Renal pelvis (tissue), 4 donors: ENCODE data around the gene KSR1. TPM values are rescaled to one million over a fixed set of nuclear protein-coding genes. Genes with fewer than 3 reads are reported as not detected.
A peak's percentile ranks its signal among the peaks of the same experiment; 100 is the strongest.
"Not testable (repeated sequence)": the region's sequence is repeated elsewhere in the genome, so short reads cannot be mapped to it uniquely, and the experiment has no call there.

Source experiments
- DNase-seq: peaks from one replicate; pipeline ENCODE4 v3.0.0-alpha.2; 2013
- polyA plus RNA-seq, 3 donors: library from polyadenylated mRNA; unstranded; fragments of 120-200 nt; gene quantifications; one replicate each; pipeline ENCODE4 v1.2.1, GENCODE V29; 2013; ENCODE audit not compliant: insufficient read length in 3 of 3

Gene KSR1
- polyA plus RNA-seq, 3 donors, result 44.8 to 79.0 (median 77.5) TPM

DNA sequence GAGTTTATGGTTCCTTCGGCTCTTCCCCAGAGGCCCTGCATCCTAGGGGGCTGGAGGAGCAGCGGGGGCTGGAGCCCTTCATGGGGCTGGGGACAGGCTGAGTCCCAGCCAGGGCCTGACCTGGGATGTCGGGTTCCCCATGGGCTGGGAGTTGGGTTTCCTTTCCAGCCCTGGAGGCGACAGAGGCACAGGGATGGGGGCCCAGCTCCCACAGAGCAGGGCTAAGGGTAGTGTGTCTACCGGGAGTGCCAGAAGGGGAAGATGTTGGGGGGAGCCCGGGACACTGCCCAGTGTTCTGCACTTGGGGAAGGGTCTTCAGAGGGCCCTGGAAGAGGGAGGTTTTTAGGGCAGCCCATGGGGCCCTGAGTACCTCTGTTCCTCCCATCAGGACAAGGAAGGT lies 30.7 kb upstream of the KSR1 start:
- DNase-seq, result not testable (repeated sequence)

DNA sequence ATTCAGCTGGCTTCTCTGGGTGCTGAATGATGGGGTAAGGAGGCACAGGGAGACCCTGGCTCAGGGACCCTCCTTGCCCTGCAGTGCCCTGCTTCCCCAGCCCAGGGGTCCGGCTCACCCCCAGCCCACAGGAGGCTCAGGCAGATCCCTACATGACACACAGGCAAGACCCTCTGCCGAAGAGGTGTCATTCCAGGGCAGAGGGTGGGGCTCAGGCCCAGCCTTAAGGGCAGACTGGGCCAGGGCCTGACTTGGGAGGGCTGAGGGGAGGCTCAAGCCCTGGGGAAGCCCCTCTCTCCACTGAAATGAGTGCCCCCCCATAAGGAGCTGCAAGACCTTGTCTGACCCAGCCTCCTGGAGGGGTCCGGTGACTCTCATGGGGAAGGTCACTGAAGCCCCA lies 30.3 kb upstream of the KSR1 start:
- DNase-seq, result no peak

DNA sequence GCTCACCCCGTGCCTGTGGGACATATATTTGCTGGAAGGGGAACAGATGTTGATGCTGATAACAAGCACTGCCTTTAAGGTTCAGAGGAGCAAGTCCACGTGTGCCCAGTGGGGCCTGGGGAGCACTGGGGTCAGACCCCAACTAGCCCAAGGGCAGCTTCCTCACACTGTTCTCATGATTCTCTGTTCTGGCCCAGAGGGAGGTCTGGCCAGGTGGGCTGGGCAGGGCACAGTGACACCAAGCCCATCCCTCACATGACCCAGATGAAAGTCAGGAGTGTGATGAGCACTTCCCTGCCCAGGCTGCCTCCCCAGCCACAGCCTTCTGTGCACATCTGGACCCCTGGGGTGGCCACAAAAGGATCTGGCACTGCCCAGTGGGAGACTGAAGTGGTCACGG lies 29.8 kb upstream of the KSR1 start:
- not testable (repeated sequence) for DNase-seq

DNA sequence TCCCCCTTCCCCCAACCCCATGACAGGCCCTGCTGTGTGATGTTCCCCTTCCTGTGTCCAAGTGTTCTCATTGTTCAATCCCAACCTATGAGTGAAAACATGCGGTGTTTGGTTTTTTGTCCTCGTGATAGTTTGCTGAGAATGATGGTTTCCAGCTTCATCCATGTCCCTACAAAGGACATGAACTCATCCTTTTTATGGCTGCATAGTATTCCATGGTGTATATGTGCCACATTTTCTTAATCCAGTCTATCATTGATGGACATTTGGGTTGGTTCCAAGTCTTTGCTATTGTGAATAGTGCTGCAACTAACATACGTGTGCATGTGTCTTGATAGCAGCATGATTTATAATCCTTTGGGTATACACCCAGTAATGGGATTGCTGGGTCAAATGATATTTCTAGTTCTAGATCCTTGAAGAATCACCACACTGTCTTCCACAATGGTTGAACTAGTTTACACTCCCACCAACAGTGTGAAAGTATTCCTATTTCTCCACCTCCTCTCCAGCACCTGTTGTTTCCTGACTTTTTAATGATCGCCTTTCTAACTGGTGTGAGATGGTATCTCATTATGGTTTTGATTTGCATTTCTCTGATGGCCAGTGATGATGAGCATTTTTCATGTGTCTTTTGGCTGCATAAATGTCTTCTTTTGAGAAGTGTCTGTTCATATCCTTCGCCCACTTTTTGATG lies 28.9 kb upstream of the KSR1 start:
- DNase-seq, result not testable (repeated sequence)

DNA sequence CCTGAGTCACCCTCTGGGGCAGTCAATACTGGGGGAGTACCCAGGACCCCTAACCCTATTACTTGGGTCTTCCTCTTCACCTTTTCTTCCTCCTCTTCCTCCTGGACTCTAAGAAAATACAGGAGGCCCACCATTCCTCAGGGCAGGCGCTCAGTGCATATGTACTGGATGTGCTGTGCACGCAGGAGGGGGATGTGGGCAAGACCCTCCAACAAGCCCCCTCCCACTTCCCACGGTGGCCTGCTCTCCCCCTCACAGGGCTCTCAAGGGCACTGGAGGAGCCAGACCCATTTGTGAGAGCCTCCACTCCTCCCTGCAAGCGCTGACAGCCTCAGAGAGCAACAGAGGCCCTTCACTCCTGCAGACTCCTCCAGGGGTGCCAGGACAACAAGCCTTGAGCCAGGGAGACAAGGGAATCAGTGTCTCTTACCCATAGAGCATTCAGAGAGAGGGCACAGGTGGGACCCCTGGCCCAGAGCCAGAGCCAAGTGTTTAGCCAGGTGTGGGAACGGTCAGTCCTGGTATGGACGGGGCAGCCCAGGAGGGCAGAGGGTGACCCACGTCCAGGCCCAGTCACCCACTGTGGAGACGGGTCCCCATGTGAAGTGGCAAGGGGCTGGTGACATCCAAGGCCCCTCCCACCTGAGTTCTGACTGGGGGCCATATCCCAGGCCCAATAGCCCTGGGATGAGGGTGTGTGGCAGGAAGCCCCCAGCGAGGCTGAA lies 27.3 kb upstream of the KSR1 start:
- no peak for DNase-seq

DNA sequence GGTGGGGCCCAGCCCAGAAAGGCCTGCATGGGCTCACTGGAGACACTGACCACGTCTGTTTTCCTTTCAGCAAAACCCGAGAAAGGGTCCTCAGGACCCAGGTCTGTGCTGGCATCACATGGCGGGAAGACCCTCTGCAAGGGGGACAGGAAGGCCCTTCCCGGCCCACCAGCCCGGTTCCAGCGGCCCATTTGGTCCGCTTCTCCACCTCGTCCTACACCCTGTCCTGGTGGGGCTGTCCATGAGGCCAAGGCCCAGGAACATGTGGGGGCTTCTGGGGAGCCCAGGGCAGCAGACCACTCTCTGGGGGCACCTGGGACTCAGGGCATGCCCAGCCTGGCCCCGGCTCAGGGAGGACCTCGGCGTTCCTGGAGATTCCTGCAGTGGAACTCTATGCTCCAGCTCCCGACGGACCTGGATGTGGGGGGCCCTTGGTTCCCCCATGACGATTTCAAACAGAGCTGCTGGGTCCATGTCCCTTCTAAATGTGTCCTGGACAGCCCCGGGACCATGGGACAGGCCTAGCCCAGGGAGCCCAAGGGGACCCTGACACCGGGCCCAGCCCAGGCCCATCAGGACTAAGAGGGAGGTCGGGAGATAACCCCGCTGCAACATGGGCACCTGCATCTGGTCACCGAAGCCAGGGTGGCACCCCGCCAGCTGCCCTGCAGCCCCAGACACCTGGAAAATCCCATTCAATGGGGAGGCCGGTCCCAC lies 26.4 kb upstream of the KSR1 start:
- no peak for DNase-seq

DNA sequence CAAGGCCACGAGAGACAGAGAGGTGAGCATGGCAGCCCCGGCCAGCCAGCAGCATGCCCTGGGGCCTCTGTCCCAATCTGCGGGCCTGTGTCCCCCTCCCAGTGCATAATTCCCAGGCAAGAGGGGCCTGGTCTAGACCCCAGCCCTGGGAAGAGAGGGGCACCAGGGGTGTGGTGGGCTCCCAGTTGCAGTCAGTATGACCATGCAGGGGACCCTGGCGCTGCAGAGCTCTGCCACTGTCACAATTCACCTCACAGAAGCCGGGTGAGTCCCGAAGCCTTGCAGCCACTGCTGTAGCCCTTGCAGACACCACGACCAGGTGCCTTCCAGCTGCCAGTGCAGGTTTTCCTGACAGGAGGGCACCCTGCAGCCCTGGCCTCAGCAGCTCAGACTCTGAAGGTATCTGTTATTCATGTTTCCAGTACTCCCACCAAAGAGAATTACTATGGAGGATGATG lies 25.8 kb upstream of the KSR1 start:
- no peak for DNase-seq

DNA sequence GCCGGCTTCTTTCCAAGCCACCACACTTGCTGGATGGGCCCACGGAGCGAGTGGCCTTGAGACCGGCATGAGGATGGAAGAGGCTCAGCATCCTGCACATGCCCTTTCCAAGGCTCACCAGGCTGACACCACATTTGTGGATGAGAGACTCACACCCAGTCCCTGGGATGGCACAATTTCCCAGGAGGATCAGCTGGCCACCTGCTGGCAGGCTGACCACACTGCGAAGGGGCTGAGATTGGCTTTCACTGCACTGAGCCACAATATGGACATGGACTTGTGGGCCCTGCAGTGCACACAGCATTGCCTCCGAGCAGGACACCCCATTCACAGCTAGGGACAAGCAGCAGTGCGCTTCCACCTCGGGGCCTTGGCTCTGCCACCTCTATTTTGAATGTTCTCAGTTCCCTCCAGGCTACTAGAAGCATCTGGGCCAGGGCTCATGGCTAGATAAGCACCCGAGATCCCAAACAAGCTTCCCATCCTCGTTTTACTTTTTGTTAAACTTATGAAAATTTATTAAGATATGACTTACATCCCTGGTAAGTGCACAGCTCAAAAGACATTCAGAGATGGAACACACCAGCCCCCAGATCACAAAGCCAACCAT lies 25.3 kb upstream of the KSR1 start:
- DNase-seq, result peak; percentile 14

DNA sequence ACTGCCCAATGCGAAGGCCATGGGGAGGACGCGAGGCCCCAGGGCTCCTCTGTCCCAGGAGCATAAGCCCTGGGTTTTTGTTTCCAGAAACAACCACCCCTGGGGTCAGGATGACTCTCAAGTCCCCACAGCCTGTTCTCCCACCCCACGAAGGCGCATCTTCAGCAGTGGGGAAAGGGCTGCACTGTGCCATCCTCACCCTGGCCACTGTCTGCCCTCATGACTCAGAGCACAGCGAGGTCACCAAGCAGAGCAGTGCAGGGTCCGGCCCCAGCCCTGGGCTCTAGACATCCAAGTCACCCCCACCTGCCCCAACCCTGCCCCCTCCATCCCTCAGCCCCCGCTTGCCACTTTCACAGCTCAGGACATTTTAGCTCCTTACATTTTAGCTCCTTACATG lies 22.7 kb upstream of the KSR1 start:
- no peak for DNase-seq

DNA sequence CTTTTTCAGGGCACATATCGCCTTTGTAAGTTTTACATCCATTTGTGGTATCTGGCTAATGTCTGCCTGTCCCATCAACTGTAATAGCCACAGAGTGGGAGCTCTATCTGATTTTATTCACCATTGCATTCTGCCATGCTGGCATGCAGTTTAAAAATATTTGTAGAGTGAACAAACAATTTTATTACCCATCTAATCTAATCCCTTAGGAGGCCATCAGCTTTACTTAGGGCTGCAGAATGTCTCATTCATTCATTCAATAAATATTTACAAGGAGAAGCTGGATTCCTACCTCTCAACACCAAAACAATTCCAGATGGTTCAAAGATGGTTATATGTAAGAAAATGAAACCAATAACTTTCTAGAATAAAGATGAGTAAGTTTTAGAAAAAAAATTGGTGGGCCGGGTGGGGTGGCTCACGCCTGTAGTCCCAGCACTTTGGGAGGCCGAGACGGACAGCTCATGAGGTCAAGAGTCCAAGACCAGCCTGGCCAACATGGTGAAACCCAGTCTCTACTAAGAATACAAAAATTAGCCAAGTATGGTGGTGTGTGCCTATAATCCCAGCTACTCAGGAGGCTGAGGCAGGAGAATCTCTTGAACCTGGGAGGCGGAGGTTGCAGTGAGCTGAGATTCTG lies 20.7 kb upstream of the KSR1 start:
- not testable (repeated sequence) for DNase-seq

DNA sequence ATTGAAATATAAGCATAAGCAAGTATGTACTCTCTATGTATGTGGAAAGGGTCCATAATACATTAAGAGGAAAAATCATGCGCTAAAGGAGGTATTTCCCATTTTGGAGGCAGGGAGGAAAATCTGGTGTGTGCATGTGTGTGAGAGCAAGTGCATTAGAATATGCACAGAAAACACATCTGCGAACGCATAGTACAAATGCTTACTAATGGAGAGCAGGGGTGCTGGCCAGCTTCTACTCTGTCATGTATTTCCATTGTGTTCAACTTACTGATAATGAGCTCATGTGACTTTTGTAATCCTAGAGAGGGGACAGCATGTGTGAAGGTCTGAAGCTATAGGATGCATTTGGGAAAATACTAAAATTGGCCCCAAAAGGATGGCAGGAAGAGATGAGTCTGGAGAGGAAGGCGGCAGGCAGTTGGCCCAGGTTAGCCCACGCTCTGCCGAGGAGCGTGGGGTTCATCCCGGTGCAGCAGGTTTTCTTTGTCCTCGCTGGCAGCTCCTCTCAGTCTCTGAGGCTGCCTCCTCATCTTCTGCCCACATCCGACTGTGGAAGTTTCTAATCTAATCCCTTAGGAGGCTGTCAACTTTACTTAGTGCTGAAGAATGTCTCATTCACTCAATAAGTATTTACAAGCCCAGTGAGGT lies 17.8 kb upstream of the KSR1 start:
- DNase-seq, result no peak

DNA sequence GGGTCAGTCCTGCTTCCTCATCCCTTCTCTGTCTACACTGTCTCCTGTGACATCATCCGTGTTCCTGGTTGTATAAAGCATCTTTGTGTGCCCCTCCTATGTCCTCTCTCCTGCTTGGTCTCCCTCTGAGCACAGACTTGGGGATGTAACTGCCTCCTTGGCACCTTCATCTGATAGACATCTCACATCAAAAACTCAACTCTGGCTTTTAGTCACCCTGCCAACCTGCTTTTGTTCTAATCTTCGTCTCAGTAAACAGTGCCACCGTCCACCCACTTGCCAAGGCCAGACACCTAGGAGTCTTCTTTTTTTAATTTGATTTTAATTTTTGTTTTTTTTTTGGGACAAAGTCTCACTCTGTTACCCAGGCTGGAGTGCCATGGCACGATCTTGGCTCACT lies 16.9 kb upstream of the KSR1 start:
- DNase-seq, result no peak

DNA sequence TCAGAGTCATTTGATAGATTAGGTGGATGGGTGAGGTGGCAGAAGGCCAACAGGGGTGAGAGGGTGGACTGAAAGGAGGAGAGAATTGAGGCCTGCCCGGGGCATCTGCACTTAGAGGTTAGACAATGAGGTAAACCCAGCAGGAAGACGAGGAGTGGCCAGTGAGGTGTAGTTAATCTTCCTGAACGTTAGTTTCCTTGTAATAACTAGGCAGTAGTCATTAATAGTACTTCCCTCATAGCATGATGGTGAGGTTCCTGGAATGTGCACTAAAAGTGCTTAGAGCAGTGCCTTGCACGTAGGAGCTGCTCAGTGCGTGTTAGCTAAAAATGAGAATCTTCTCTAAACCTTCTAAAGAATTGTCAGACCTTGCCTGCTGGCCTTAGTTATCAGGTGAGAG lies 13.5 kb upstream of the KSR1 start:
- no peak for DNase-seq

DNA sequence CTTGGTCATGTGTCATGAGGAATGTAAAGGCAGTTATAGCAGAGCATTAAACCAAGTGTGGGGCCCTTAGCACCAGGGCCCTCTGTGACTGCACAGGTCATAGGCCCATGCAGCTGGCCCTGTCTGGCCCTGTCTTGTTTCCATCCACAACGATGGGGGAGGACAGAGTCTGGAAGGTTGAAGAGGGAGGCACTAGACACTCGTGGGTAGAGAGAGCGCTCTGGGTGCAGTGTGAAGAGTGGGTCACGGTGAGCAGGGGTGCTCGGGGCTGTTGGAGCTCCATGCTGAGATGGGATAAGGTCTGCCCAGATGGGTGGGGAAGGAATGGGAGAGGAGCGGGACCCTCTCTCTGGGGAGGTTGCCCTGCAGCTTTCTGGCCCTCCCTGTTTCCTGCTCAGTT lies 12.8 kb upstream of the KSR1 start:
- DNase-seq, result no peak

DNA sequence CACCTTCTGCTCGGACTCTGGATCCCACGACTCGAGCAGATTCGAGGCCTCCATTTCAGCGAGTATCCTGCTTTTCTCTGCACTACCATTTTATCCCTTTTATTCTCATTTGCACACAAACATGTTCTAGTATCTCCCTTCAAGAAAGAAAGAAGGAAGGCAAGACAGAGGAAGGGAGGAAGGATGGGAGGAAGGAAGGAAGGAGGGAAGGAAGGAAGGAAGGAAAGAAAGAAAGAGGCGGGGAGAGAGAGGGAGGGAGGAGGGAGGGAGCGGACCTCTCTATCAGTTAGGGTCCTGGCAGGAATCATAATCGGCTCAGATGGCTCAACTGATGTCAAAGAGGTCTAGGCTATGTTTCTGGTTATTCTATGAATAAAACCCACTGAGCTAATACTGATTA lies 10.3 kb upstream of the KSR1 start:
- DNase-seq, result no peak

DNA sequence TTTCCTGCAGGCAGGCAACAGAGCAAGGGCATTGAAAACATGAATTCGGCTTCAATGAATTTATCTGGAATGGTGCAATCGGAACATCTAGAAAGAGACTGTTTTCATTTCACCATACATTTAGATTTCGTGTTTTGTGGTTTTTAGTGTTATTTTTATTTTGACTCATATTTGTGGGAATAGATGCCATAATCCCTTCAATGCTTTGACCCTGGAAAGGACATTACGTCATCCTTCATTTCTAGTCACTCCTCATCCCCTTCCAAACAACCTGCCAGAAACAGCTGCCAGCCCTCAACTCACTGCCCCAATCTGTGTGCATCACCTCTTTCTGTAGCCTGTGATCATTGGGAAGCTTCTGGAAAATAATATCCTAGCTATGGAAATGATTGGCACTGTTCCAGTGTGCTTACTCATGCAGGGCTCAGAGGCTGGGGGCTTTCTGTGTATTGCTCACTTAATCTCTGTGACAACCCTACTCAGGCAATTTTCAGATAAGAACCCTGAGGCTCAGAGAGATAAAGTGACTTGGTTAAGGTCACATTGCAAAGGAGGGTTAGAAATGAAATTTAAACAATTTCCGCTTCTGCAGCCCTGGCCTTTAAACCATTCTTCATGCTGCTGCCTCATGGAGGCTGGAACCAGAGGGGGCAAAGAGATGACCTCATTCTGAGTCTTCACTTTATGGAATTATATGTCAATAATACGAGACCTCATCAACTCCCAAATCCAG lies 9.5 kb upstream of the KSR1 start:
- DNase-seq, result no peak

DNA sequence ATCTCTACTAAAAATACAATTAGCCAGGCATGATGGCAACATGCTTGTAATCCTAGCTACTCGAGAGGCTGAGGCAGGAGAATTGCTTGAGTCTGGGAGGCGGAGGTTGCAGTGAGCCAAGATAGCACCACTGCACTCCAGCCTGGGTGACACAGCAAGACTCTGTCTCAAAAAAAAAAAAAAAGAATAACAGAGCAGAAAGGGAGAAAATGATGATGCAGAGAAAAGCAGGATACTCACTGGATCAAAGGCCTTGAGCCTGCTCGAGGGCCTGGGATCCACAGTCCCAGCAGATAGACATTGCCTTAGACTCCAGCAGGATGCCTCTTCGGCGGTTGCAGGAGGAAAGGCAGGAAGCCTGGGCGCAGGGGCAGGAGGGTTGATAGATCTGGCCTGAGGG lies 7.7 kb upstream of the KSR1 start:
- not testable (repeated sequence) for DNase-seq

DNA sequence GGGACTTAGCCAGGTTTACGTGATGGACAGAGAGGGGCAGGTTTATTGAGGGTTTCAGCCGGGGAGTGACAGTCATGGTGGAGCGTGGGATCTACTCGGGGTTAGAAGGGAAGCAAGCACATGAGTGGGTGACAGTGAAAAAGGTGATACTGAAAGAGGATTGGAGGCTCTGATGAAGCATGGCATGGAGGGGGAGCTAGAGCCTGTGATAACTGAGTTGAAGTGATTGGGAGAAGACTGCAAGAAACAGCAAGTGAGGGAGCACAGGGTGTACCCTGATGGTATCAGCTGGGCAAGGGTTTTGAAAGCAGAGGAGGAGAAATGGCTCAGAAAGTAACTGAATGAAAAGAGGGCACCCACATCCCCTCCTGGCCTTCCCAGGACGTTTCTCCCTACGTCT lies 6.7 kb upstream of the KSR1 start:
- no peak for DNase-seq

DNA sequence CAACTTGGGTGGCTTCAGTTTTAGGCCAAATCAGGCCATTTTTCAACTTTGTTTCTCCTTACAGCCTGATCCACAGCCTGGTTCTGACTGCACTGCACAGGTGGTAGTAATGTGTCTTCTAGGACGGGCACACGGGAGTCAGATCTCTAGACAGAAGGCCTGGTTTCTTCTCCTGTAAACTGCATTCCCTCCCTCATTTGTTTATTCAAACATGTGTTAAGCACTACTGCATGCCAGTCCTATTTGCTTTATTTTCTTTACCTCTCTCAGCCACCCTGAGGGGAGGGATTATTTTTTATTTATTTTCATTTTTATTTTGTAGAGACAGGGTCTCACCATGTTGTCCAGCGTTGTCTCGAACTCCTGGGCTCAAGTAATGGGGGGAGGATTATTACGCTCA lies 6.3 kb upstream of the KSR1 start:
- no peak for DNase-seq

DNA sequence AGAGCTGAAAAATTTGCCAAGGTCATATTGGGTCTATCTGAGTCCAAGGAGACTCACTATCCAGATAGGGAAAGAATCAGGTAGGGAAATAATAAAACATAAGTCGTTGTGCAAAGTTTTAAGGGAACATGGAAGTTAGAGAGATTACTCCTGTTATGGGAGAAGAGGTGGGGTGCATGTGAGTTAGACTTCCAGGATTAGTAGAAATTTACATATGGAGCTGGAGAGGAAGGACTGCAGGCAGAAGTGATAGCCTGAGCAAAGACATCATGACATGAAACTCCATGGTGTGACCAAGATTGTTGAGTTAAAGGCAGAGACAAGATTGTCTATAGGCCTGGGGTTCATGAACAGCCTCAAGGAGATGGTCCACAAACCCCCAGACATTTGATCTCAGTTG lies 5.8 kb upstream of the KSR1 start:
- no peak for DNase-seq

DNA sequence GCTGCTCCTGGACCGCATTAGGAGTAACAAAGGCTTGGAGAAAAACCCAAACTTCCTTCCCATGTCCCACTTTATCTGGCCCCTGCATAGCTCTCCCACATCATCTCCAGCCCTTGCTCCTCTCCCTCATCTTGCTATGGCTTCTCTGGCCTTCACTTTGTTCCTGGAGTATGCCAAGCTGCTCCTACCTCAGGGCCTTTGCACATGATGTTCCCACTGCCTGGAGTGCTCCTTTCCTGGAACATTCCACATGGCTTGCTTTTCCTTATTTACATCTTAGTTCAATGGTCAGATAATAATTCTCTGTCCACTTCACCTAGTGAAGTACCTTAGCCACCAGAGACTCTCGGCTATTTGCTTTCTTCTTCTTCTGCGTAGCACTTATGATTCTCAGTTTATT lies 4.3 kb upstream of the KSR1 start:
- DNase-seq, result no peak
